Hepatocyte (in vitro differentiated cells): ENCODE data around the gene RANBP3. TPM values are rescaled to one million over a fixed set of nuclear protein-coding genes. Genes with fewer than 3 reads are reported as not detected.

Source experiments
- DNase-seq: peaks from one replicate; pipeline ENCODE4 v3.0.0-alpha.2; 2016; ENCODE audit warnings: low spot score
- H2AFZ ChIP-seq: fragments of 200-600 bp; sonication (generic); 2 replicates; pipeline ENCODE4 v1.6.0; 2016; ENCODE audit warnings: antibody characterized with exemption, mild to moderate bottlenecking
- H3K27ac ChIP-seq: fragments of 200-600 bp; sonication (generic); 2 replicates; pipeline ENCODE4 v1.5.1; 2016; ENCODE audit warnings: mild to moderate bottlenecking
- H3K27me3 ChIP-seq: fragments of 200-600 bp; sonication (generic); 2 replicates; pipeline ENCODE4 v1.6.1; 2016
- H3K36me3 ChIP-seq: fragments of 200-600 bp; sonication (generic); replicated peaks from 2 replicates; pipeline ENCODE4 v1.5.1; 2016; ENCODE audit warnings: low read depth; ENCODE audit not compliant: insufficient read depth
- H3K4me1 ChIP-seq: fragments of 200-600 bp; sonication (generic); 2 replicates; pipeline ENCODE4 v1.5.1; 2016; ENCODE audit warnings: mild to moderate bottlenecking, moderate library complexity; ENCODE audit not compliant: insufficient read depth
- H3K4me2 ChIP-seq: fragments of 200-600 bp; sonication (generic); 2 replicates; pipeline ENCODE4 v1.6.0; 2016
- H3K4me3 ChIP-seq: fragments of 200-600 bp; sonication (generic); 2 replicates; pipeline ENCODE4 v1.5.1; 2016; ENCODE audit warnings: mild to moderate bottlenecking
- H3K79me2 ChIP-seq: fragments of 200-600 bp; sonication (generic); 2 replicates; pipeline ENCODE4 v1.6.0; 2017; ENCODE audit warnings: mild to moderate bottlenecking
- H3K9me2 ChIP-seq: fragments of 200-600 bp; sonication (generic); replicated peaks from 2 replicates; pipeline ENCODE4 v1.6.0; 2017; ENCODE audit warnings: mild to moderate bottlenecking; ENCODE audit not compliant: insufficient read depth
- H3K9me3 ChIP-seq: fragments of 200-600 bp; sonication (generic); 2 replicates; pipeline ENCODE4 v1.5.1; 2016; ENCODE audit warnings: low read depth, mild to moderate bottlenecking
- H4K20me1 ChIP-seq: fragments of 200-600 bp; sonication (generic); 2 replicates; pipeline ENCODE4 v1.6.0; 2016; ENCODE audit warnings: mild to moderate bottlenecking; ENCODE audit not compliant: insufficient read depth, poor library complexity, severe bottlenecking
- EZH2 ChIP-seq: fragments of 200-600 bp; sonication (generic); IDR thresholded peaks from 2 replicates; pipeline ENCODE4 v1.6.1; 2016; ENCODE audit warnings: antibody characterized with exemption, mild to moderate bottlenecking, borderline replicate concordance
- EZH2phosphoT487 ChIP-seq: fragments of 200-600 bp; sonication (generic); IDR thresholded peaks from one replicate; pipeline ENCODE4 v1.6.1; 2018; ENCODE audit warnings: antibody characterized with exemption, mild to moderate bottlenecking, low read depth, moderate library complexity; ENCODE audit not compliant: unreplicated experiment, severe bottlenecking
- WGBS: methylation state at CpG from one replicate; pipeline ENCODE4 v1.1.6; 2016; ENCODE audit warnings: low lambda C conversion rate; ENCODE audit errors: missing lambda C conversion rate; 5-methylcytosine and 5-hydroxymethylcytosine counted together
- polyA plus RNA-seq: library from polyadenylated mRNA; unstranded; fragments of >200 nt; fragmentation: Nextera tagmentation; extraction: Ambion mirVana; gene quantifications from 2 replicates; pipeline ENCODE4 v1.2.1, GENCODE V29; 2016
- total RNA-seq: library from RNA; depleted of rRNA; stranded (reverse); fragments of >200 nt; gene quantifications from 2 replicates; pipeline ENCODE4 v1.2.3, GENCODE V29; 2014
- TF ChIP-seq, protein P1 (sequence below): fragments of 200-600 bp; sonication (generic); IDR thresholded peaks from 2 replicates; pipeline ENCODE4 v1.5.1; 2016; ENCODE audit warnings: antibody characterized with exemption, mild to moderate bottlenecking; ENCODE audit not compliant: poor library complexity

Gene RANBP3
- total and polyA plus RNA-seq, 2 experiments from 2014 or later = 10.4 to 51.0 TPM

DNA sequence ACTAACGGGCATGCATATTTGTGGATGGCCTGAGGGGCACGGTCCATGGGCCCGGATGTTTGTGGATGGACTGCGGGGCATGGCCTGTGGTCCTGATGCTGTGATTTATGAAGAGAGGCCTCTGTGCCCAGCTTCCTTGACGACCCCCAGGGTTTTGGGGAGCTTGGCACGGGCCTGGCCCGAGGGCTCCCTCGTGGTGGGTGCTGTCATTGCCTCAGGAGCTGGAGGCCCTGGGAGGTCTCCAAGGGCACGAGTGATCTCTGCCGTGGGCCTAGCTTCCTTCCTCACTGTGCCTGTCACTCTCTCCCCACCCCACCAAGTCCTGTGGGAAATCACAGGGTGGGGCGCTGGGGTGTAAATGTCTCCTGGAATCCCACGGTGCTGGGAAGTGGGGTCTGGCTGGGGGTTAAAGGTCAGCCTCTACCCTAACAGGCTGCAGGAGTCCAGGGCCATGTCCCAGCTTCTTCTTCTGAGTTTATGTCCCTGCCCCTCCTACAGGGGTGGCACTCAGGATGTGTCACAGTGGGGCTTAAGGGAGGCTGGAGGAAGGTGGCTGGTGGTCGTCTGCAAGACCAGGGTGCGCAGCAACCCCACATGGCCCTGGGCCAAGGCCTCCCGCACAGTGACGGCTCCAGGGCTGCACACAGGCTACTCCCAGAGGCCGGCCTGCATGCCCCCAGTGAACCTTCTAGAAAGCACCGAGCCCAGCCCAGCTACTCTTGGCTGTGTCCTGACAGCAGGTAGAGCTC lies 27.6 kb upstream of the RANBP3 start:
- Histone ChIP-seq H3K79me2 (no peaks in the 10 kb centered on the region), H3K4me3 (no peak overlapping the region), H3K9me2 (no peaks in the 10 kb centered on the region), H3K27me3 (no peaks in the 10 kb centered on the region), H3K4me1 (no peaks in the 10 kb centered on the region), H3K4me2 (no peak overlapping the region), H3K27ac (no peak overlapping the region), H4K20me1 (no peaks in the 10 kb centered on the region), H2AFZ (no peak overlapping the region), H3K36me3 (no peaks in the 10 kb centered on the region), H3K9me3 (no peaks in the 10 kb centered on the region)
- DNase-seq = no peak
- TF ChIP-seq EZH2 (no peak), EZH2phosphoT487 (no peak)
- TF ChIP-seq, protein P1, sequence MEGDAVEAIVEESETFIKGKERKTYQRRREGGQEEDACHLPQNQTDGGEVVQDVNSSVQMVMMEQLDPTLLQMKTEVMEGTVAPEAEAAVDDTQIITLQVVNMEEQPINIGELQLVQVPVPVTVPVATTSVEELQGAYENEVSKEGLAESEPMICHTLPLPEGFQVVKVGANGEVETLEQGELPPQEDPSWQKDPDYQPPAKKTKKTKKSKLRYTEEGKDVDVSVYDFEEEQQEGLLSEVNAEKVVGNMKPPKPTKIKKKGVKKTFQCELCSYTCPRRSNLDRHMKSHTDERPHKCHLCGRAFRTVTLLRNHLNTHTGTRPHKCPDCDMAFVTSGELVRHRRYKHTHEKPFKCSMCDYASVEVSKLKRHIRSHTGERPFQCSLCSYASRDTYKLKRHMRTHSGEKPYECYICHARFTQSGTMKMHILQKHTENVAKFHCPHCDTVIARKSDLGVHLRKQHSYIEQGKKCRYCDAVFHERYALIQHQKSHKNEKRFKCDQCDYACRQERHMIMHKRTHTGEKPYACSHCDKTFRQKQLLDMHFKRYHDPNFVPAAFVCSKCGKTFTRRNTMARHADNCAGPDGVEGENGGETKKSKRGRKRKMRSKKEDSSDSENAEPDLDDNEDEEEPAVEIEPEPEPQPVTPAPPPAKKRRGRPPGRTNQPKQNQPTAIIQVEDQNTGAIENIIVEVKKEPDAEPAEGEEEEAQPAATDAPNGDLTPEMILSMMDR = no peak
- WGBS = 90% methylated on average over 17 of the region's 18 CpGs

- no peak overlapping the region for H3K4me3 ChIP-seq
- no peaks in the 10 kb centered on the region for H3K36me3 ChIP-seq
- no peaks in the 10 kb centered on the region for H3K79me2 ChIP-seq
- no peaks in the 10 kb centered on the region for H4K20me1 ChIP-seq
- no peaks in the 10 kb centered on the region for H3K9me2 ChIP-seq
- WGBS = 86% methylated on average over 10 of the region's 10 CpGs
- H3K27ac ChIP-seq = no peak overlapping the region
- H3K9me3 ChIP-seq = no peaks in the 10 kb centered on the region
- H3K4me2 ChIP-seq = no peak overlapping the region
- H3K27me3 ChIP-seq = no peaks in the 10 kb centered on the region
- H2AFZ ChIP-seq = no peak overlapping the region
- H3K4me1 ChIP-seq = no peaks in the 10 kb centered on the region
- TF ChIP-seq, protein P1 = no peak
- no peak for TF ChIP-seq EZH2
- no peak for TF ChIP-seq EZH2phosphoT487
- no peak for DNase-seq
These were observed 26.0 kb upstream of the RANBP3 start for GRCh38 chr19:6003976-6004375.

DNA sequence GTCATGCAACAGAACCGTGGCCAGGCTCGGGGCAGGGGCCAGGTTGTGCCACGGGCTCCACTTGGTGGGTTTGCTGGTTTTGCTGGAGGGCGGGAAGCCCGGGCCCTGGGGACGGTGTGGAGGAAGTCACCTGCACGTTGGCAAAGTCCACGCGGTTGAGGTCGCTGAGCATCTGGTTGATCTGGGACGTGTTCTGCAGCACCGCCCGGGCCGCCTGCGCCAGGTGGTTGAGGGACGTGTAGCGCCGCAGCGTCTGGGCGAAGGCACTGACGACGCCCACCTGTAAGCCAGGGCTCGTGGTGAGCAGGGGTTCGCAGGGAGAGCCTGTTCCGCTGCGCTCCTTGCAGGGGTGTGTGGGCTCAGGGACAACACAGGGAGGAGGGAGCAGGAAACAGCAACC lies 24.7 kb upstream of the RANBP3 start:
- no peak overlapping the region for H3K27ac ChIP-seq
- no peak for DNase-seq
- H2AFZ ChIP-seq = no peak overlapping the region
- no peaks in the 10 kb centered on the region for H3K4me1 ChIP-seq
- no peaks in the 10 kb centered on the region for H3K9me3 ChIP-seq
- H3K4me2 ChIP-seq = no peak overlapping the region
- TF ChIP-seq, protein P1 = no peak
- TF ChIP-seq EZH2phosphoT487 = no peak
- no peak for TF ChIP-seq EZH2
- no peaks in the 10 kb centered on the region for H4K20me1 ChIP-seq
- H3K27me3 ChIP-seq = no peaks in the 10 kb centered on the region
- no peaks in the 10 kb centered on the region for H3K9me2 ChIP-seq
- 95% methylated on average over 26 of the region's 26 CpGs for WGBS
- no peak overlapping the region for H3K4me3 ChIP-seq
- H3K36me3 ChIP-seq = no peaks in the 10 kb centered on the region
- H3K79me2 ChIP-seq = no peaks in the 10 kb centered on the region
